Skeletal muscle cell (primary cell): ENCODE measurements around the gene ANKMY1.

Experiments used
- DNase-seq: peaks from one replicate; pipeline ENCODE4 v3.0.0-alpha.2; 2010; ENCODE audit warnings: low read depth
- H3K4me3 ChIP-seq: 2 replicates; pipeline ENCODE4 v1.5.1; 2011; ENCODE audit warnings: low read depth, mild to moderate bottlenecking, control low read depth, low read length, moderate library complexity

The ANKMY1 gene

GRCh38 chr2:240584486-240585031 is 26.8 kb upstream of the ANKMY1 start:
- no peak for DNase-seq
- no peak overlapping the region for H3K4me3 ChIP-seq

- H3K4me3 ChIP-seq: no peak overlapping the region
- no peak for DNase-seq
Measured at GRCh38 chr2:240583774-240584173, 26.0 kb upstream of the ANKMY1 start.

DNA sequence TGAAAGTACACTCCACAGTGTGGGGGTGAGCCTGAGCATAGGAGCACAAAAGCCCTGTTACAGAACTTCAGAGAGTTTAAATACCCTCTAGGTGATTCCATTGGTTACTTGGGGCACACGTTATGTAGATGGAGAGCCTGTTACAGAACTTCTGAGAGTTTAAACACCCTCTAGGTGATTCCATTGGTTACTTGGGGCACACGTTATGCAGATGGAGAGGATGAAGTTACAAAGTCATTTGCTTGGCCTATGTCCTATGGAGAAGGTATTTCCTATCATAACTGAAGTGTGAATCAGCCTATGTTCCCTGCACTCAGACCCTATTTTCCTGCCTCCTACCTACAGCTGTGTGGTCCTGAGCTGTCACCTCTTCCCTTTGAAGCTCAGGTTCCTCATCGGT is 25.0 kb upstream of the ANKMY1 start:
- H3K4me3 ChIP-seq: no peak overlapping the region
- no peak for DNase-seq

- DNase-seq: no peak
- H3K4me3 ChIP-seq: no peak overlapping the region
Measured at GRCh38 chr2:240581811-240582210, 24.0 kb upstream of the ANKMY1 start.

GRCh38 chr2:240579771-240580614 is 22.2 kb upstream of the ANKMY1 start:
- H3K4me3 ChIP-seq: no peak overlapping the region
- peak; percentile 44 for DNase-seq

GRCh38 chr2:240579071-240579762 is 21.4 kb upstream of the ANKMY1 start:
- H3K4me3 ChIP-seq: no peak overlapping the region
- DNase-seq: no peak

- no peak overlapping the region for H3K4me3 ChIP-seq
- no peak for DNase-seq
Measured at GRCh38 chr2:240578488-240578887, 20.7 kb upstream of the ANKMY1 start.

GRCh38 chr2:240578110-240578450 is 20.3 kb upstream of the ANKMY1 start:
- no peak overlapping the region for H3K4me3 ChIP-seq
- DNase-seq: no peak

DNA sequence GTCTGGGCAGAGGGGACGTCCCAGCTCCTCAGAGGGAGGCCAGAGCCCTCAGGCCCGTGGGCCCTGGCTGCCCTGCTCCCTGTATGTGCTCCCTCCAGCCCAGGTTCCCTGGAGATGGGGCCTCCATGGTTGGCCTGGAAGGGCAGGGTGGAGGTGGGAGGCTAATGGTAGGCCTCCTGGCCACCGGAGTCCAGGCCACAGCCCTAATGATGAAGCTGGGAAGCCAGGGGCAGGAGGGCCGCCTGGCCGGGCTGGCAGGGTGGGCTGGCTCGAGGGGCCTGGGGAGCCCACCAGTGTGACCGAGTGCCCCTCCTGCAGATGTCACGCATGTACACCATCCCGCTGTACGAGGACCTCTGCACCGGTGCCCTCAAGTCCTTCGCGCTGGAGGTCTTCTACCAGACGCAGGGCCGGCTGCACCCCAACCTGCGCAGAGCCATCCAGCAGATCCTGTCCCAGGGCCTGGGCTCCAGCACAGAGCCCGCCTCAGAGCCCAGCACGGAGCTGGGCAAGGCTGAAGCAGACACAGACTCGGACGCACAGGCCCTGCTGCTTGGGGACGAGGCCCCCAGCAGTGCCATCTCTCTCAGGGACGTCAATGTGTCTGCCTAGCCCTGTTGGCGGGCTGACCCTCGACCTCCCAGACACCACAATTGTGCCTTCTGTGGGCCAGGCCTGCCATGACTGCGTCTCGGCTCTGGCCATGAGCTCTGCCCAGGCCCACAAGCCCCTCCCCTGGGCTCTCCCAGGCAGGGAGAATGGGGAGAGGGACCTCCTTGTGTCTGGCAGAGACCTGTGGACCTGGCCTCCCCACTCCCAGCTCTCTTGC is 19.7 kb upstream of the ANKMY1 start:
- no peak overlapping the region for H3K4me3 ChIP-seq
- DNase-seq: no peak

DNA sequence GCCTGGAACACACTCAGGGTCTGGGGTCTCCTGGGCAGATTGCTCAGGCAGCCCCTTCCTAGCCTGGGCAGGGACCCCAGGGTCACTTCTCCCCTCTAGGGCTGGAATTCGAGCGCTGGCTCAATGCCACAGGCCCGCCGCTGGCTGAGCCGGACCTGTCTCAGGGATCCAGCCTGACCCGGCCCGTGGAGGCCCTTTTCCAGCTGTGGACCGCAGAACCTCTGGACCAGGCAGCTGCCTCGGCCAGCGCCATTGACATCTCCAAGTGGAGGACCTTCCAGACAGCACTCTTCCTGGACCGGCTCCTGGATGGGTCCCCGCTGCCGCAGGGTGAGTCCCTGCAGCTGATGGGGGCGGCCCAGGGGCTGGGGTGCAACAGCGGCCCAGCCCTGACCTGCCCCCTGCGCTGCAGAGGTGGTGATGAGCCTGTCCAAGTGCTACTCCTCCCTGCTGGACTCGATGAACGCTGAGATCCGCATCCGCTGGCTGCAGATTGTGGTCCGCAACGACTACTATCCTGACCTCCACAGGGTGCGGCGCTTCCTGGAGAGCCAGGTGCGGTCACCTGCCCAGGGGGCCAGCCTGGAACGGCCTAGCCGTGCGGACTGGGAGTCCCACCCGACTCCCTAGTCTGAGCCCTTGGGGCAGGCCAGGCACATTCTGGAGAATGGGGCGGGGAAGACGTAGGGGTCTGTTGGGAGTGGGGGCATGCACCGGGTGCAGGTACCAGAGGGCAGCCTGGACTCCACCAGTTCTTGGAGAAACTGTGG is 18.8 kb upstream of the ANKMY1 start:
- no peak for DNase-seq
- no peak overlapping the region for H3K4me3 ChIP-seq

GRCh38 chr2:240576036-240576435 is 18.2 kb upstream of the ANKMY1 start:
- no peak overlapping the region for H3K4me3 ChIP-seq

DNA sequence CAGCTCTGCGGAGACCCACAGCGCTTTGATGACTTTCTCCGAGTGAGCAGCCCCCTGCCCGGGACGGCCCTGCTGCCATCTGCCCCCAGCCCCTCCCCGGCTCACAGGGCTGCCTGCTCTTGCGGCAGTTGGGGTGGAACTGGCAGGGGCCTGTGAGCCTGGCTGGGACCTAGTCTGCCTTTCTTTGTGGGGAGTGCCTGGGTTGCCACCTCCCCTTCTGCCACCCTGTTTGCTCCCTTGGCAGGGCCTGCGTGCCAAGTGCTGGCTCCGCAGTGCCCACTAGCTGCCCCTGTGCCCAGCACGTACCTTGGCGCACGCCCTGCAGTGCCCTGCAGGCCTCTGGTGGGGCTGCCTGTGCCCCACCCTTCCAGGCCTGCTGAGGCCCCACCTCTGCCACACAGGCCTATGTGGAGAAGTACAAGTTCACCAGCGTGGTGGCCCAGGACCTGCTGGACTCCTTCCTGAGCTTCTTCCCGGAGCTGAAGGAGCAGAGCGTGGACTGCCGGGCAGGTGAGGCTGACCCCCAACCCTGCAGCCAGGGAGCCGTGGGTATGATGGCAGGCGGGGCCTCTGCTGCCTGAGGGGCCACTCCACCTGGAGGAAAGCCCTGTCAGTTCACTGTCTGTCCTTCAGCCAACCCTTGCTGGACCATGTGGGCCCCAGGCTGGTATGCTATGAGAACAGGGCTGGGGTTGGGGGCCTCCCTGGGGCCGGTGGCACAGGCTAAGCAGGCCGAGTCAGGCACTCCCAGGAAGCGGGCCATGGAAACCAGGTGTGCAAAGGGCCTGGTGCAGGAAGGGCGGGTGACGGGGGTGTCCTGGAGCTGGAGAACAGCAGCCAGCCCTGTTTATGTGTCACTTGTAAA is 17.5 kb upstream of the ANKMY1 start:
- no peak for DNase-seq
- H3K4me3 ChIP-seq: no peak overlapping the region

More at GRCh38 chr2:240576036-240576435, 18.2 kb upstream of the ANKMY1 start:
- DNase-seq: no peak

- no peak for DNase-seq
- H3K4me3 ChIP-seq: no peak overlapping the region
Measured at GRCh38 chr2:240574386-240575100, 16.8 kb upstream of the ANKMY1 start.

DNA sequence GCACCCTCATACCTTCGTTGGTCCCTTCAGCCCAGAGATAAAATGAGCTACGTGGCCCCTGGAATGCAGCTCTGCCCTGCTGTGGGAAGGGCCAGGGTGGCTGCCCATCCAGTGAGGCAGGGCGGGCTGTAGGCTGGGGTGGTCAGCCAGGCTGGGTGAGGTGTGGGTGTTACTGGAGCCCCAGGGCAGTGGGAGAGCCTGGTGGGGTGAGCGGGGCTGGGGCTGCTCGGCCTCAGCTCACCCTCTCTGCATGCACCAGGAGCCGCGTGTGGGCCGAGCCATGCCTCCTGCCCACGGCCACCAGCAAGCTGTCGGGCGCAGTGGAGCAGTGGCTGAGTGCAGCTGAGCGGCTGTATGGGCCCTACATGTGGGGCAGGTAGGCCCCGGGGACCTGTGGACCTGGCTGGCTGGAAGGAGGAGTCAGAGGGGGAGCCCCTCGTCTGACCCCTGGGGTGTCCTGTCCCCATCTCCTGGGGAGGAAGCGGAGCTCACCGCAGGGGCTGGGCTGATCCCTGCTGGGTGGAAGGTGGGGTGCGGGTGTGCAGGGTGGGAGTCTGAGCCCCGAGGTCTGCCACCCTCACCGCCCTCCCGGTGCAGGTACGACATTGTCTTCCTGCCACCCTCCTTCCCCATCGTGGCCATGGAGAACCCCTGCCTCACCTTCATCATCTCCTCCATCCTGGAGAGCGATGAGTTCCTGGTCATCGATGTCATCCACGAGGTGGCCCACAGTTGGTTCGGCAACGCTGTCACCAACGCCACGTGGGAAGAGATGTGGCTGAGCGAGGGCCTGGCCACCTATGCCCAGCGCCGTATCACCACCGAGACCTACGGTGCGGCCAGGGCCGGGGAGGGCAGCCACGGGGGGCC is 16.0 kb upstream of the ANKMY1 start:
- H3K4me3 ChIP-seq: no peak overlapping the region
- no peak for DNase-seq

DNA sequence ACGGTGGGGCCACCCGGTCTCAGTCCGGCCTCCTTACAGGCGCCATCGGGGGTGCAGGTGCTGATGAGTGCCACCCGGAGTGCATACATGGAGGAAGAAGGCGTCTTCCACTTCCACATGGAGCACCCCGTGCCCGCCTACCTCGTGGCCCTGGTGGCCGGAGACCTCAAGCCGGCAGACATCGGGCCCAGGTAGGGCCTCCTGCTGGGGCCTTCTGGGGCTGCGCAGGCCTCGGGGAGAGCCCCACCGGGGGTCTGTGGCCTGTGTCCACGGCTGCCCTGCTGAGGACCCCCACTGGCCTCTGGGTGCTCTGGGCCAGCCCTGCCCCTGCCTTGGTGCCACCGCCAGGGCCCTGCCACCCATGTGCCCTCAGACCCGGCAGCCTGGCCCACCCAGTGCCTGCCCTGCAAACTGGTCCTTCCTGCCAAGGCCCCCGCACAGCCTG is 15.3 kb upstream of the ANKMY1 start:
- no peak overlapping the region for H3K4me3 ChIP-seq
- DNase-seq: no peak

DNA sequence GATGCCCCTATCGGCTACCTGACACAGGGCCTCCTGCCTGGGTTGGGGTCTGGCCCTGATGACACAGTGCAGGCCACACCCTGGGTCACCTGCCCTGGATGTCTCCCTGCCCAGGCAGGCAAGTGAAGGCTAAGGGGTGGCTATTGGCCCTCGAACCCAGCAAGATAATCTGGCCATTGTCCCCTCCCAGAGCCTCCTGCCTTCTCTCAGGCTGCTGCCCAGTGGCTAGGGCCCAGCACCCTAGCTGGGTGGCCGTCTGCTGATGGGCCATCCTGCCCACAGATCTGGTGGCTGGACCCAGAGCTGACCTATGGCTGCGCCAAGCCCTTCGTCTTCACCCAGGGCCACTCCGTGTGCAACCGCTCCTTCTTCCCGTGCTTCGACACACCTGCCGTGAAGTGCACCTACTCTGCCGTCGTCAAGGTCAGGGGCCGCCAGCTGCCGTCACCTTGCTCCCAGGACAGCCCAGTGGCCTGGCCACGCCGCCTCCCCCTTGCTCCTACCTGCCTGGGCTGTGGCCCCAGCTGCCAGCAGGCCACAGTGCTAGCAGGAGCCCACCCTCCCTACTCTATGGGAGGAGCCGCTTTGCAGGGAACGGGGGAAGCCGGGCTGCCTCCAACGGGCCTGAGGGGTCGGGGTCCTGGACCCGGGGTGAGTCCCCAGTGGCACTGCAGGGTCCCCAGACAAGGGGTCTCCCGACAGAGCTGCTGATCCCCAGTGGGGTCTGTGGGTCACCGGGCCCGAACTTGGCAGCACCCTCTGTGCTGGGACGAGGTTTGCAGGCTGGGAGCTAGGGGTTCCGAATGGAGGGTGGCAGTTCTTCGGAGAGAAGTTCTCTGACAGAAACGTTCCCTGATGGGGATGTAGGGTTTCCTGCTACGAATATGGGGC is 14.6 kb upstream of the ANKMY1 start:
- no peak for DNase-seq
- no peak overlapping the region for H3K4me3 ChIP-seq
